Panc1 (cell line): ENCODE results near the gene PI4K2A. TPM values are rescaled to one million over a fixed set of nuclear protein-coding genes. Genes with fewer than 3 reads are reported as not detected.

Source experiments
- ATAC-seq: fragments of 200-7000 bp; cut with Tn5 transposase; 2 replicates; pipeline ENCODE4 v1.9.1; 2020; ENCODE audit warnings: mild to moderate bottlenecking, moderate library complexity
- BruUV-seq: library from RNA; stranded (reverse); fragments of 400-500 nt; replicated peaks from 2 replicates; lab custom pipeline; 2021; lab: Mats Ljungman, UMichigan
- CTCF ChIA-PET: fragments of 300-600 bp; sonication (Branson Sonifier 250); formaldehyde crosslinking; loops from one replicate; lab custom pipeline; 2022; ENCODE audit warnings: antibody characterized with exemption; lab: Charles Lee
- POLR2A ChIA-PET: fragments of 300-600 bp; sonication (Branson Sonifier 250); formaldehyde crosslinking; loops from one replicate; lab custom pipeline; 2022; ENCODE audit warnings: antibody characterized with exemption; lab: Charles Lee
- DNase-seq: peaks from one replicate; pipeline ENCODE4 v3.0.0-alpha.2; 2010; ENCODE audit warnings: low read depth, low spot score
- H3K27ac ChIP-seq: 2 replicates; pipeline ENCODE4 v1.5.1; 2011; ENCODE audit warnings: mild to moderate bottlenecking, low read length, inconsistent platforms
- H3K27me3 ChIP-seq: fragments of 200-500 bp; sonication (Bioruptor generic); 2 replicates; pipeline ENCODE4 v1.6.0; 2014; ENCODE audit warnings: low read length, inconsistent platforms; ENCODE audit not compliant: control insufficient read depth, insufficient read depth
- H3K36me3 ChIP-seq: fragments of 200-500 bp; sonication (Bioruptor generic); 2 replicates; pipeline ENCODE4 v1.5.1; 2014; ENCODE audit warnings: inconsistent platforms, mild to moderate bottlenecking, low read length, moderate library complexity; ENCODE audit not compliant: control insufficient read depth, insufficient read depth
- H3K4me1 ChIP-seq: 2 replicates; pipeline ENCODE4 v1.5.1; 2011; ENCODE audit warnings: inconsistent platforms, mild to moderate bottlenecking, low read length, moderate library complexity; ENCODE audit not compliant: control insufficient read depth, insufficient read depth
- H3K4me3 ChIP-seq, 2 experiments: 2 replicates each; pipeline ENCODE4 v1.5.1; 2011 to 2012; ENCODE audit warnings: low read depth in 2 of 2, low read length in 2 of 2, mild to moderate bottlenecking in 2 of 2, inconsistent platforms in 1 of 2, moderate library complexity in 1 of 2
- H3K9me3 ChIP-seq: fragments of 200-500 bp; sonication (Bioruptor generic); 2 replicates; pipeline ENCODE4 v1.5.1; 2014; ENCODE audit warnings: low read depth, mild to moderate bottlenecking, inconsistent platforms, low read length, moderate library complexity; ENCODE audit not compliant: control insufficient read depth, insufficient read depth
- POLR2AphosphoS5 ChIP-seq: IDR thresholded peaks from 2 replicates; pipeline ENCODE4 v1.6.1; 2012; ENCODE audit warnings: mild to moderate bottlenecking, low read depth, low read length, moderate library complexity
- SIN3A ChIP-seq: IDR thresholded peaks from 2 replicates; pipeline ENCODE4 v1.6.1; 2012; ENCODE audit warnings: low read depth, mild to moderate bottlenecking, low read length, moderate library complexity, borderline replicate concordance; ENCODE audit not compliant: insufficient read depth
- TCF7L2 ChIP-seq: IDR thresholded peaks from 2 replicates; pipeline ENCODE4 v1.6.1; 2011; ENCODE audit warnings: mild to moderate bottlenecking, low read depth, low read length, inconsistent platforms
- in situ Hi-C: cut with HindIII; loops from 2 replicates; pipeline ENCODE4 v1.10.0; 2016; ENCODE audit warnings: low sequenced_read_pairs, low pct_unique_long_range_greater_than_20kb
- intact Hi-C: fragments of 100-400 bp; cut with micrococcal nuclease; formaldehyde crosslinking; loops from one replicate; pipeline ENCODE4 v1.10.0; 2022; ENCODE audit not compliant: unreplicated experiment
- total RNA-seq: library from RNA; stranded (reverse); gene quantifications from one replicate; pipeline ENCODE4 v1.2.1, GENCODE V29; 2021; ENCODE audit not compliant: unreplicated experiment
- TF ChIP-seq, protein P1 (sequence below), 2 experiments: IDR thresholded peaks; 2 replicates each; pipeline ENCODE4 v1.6.1; 2011 to 2012; ENCODE audit warnings: low read depth in 2 of 2, control low read depth in 1 of 2, low read length in 1 of 2, mild to moderate bottlenecking in 1 of 2, moderate library complexity in 1 of 2; ENCODE audit not compliant: insufficient read depth in 1 of 2
- TF ChIP-seq, protein P2 (sequence below): fragments of 450-650 bp; IDR thresholded peaks from 2 replicates; pipeline ENCODE4 v1.5.1; 2017; ENCODE audit warnings: mild to moderate bottlenecking

The PI4K2A gene
- total RNA-seq, 1 experiment from 2014 or later, result 22.8 TPM

GRCh38 chr10:97632949-97633884, 7.3 kb upstream of the PI4K2A start, which contains the start of gene MORN4:
Gene MORN4, minus strand, starts transcription at chr10:97633500. Its CDS starts 13,847 bp downstream, at chr10:97619653.
- peak; percentile 99 for ATAC-seq
- intact Hi-C loops (no loop called here), in situ Hi-C loops (no loop called here)
- no peaks in the 10 kb centered on the region for H3K36me3 ChIP-seq
- no peaks in the 10 kb centered on the region for H3K9me3 ChIP-seq
- ChIA-PET POLR2A (no interaction called here), CTCF (interaction anchor here (1.1 kb wide), 1 partner anchor 61 kb away, joined by 4 read pairs; the partner anchor contains the start of gene ANKRD2)
- DNase-seq, result peak; percentile 78
- TF ChIP-seq, protein P1, sequence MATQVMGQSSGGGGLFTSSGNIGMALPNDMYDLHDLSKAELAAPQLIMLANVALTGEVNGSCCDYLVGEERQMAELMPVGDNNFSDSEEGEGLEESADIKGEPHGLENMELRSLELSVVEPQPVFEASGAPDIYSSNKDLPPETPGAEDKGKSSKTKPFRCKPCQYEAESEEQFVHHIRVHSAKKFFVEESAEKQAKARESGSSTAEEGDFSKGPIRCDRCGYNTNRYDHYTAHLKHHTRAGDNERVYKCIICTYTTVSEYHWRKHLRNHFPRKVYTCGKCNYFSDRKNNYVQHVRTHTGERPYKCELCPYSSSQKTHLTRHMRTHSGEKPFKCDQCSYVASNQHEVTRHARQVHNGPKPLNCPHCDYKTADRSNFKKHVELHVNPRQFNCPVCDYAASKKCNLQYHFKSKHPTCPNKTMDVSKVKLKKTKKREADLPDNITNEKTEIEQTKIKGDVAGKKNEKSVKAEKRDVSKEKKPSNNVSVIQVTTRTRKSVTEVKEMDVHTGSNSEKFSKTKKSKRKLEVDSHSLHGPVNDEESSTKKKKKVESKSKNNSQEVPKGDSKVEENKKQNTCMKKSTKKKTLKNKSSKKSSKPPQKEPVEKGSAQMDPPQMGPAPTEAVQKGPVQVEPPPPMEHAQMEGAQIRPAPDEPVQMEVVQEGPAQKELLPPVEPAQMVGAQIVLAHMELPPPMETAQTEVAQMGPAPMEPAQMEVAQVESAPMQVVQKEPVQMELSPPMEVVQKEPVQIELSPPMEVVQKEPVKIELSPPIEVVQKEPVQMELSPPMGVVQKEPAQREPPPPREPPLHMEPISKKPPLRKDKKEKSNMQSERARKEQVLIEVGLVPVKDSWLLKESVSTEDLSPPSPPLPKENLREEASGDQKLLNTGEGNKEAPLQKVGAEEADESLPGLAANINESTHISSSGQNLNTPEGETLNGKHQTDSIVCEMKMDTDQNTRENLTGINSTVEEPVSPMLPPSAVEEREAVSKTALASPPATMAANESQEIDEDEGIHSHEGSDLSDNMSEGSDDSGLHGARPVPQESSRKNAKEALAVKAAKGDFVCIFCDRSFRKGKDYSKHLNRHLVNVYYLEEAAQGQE (IDR thresholded peaks at IDR 0.05; ENCODE audit: insufficient read depth in 1 of 2, low read depth in 2 of 2, low read length in 1 of 2), result 0 out of 4 replicates have a peak, but pooled peaks of 1 of the 2 experiments have one; percentile 55
- TF ChIP-seq TCF7L2, result peak; percentile 49; the same call in 1 of the 2 replicates
- TF ChIP-seq POLR2AphosphoS5, result no peak
- 0 out of 2 replicates have a peak, but pooled peaks have one; percentile 71 for TF ChIP-seq SIN3A
- TF ChIP-seq, protein P2, sequence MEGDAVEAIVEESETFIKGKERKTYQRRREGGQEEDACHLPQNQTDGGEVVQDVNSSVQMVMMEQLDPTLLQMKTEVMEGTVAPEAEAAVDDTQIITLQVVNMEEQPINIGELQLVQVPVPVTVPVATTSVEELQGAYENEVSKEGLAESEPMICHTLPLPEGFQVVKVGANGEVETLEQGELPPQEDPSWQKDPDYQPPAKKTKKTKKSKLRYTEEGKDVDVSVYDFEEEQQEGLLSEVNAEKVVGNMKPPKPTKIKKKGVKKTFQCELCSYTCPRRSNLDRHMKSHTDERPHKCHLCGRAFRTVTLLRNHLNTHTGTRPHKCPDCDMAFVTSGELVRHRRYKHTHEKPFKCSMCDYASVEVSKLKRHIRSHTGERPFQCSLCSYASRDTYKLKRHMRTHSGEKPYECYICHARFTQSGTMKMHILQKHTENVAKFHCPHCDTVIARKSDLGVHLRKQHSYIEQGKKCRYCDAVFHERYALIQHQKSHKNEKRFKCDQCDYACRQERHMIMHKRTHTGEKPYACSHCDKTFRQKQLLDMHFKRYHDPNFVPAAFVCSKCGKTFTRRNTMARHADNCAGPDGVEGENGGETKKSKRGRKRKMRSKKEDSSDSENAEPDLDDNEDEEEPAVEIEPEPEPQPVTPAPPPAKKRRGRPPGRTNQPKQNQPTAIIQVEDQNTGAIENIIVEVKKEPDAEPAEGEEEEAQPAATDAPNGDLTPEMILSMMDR, result no peak
- peak within 1 kb of the TSS; percentile 90 for H3K27ac ChIP-seq
- H3K27me3 ChIP-seq, result no peaks in the 10 kb centered on the region
- peak within 1 kb of the TSS; percentile 74 to 98 for H3K4me3 ChIP-seq
- peaks cover 7% of the 10 kb centered on the region; the same call in 1 of the 2 replicates for H3K4me1 ChIP-seq
- BruUV-seq, result no TSS peak

- Histone ChIP-seq H3K36me3 (no peaks in the 10 kb centered on the region), H3K27ac (peak overlapping the region; percentile 90), H3K4me3 (peak overlapping the region; percentile 74 to 98), H3K9me3 (no peaks in the 10 kb centered on the region), H3K4me1 (peaks cover 7% of the 10 kb centered on the region; the same call in 1 of the 2 replicates), H3K27me3 (no peaks in the 10 kb centered on the region)
- BruUV-seq, result no TSS peak
- ATAC-seq (peak; percentile 70), DNase-seq (no peak)
- POLR2A ChIA-PET, result no interaction called here
- intact Hi-C loops (no loop called here), in situ Hi-C loops (no loop called here)
- no peak for TF ChIP-seq TCF7L2
- TF ChIP-seq POLR2AphosphoS5, result no peak
- TF ChIP-seq, protein P2, result no peak; the same call in 1 of the 2 replicates
- TF ChIP-seq SIN3A, result no peak
- TF ChIP-seq, protein P1 (IDR thresholded peaks at IDR 0.05; ENCODE audit: insufficient read depth in 1 of 2, low read depth in 2 of 2, low read length in 1 of 2), result no peak
- CTCF ChIA-PET, result interaction anchor here (1.1 kb wide), 1 partner anchor 62 kb away, joined by 4 read pairs; the partner anchor contains the start of gene ANKRD2
These were observed 6.5 kb upstream of the PI4K2A start for GRCh38 chr10:97633921-97634320.
